HUES64 (cell line): ENCODE measurements around the gene TUBGCP6.

Experiments used
- H3K27ac ChIP-seq: 2 replicates; pipeline ENCODE4 v1.7.0; 2013; ENCODE audit warnings: low read depth, low read length, inconsistent platforms
- H3K27me3 ChIP-seq: 2 replicates; pipeline ENCODE4 v1.6.1; 2013; ENCODE audit warnings: mild to moderate bottlenecking, low read length; ENCODE audit not compliant: insufficient read depth
- H3K36me3 ChIP-seq: 2 replicates; pipeline ENCODE4 v1.6.1; 2013; ENCODE audit warnings: mild to moderate bottlenecking, low read length; ENCODE audit not compliant: insufficient read depth
- H3K4me1 ChIP-seq: 2 replicates; pipeline ENCODE4 v1.6.1; 2013; ENCODE audit warnings: mild to moderate bottlenecking, low read length, moderate library complexity; ENCODE audit not compliant: insufficient read depth
- H3K4me3 ChIP-seq: 2 replicates; pipeline ENCODE4 v1.5.1; 2013; ENCODE audit warnings: mild to moderate bottlenecking, low read length, moderate library complexity
- H3K9ac ChIP-seq: 2 replicates; pipeline ENCODE4 v1.6.1; 2013; ENCODE audit warnings: mild to moderate bottlenecking, low read depth, low read length
- H3K9me3 ChIP-seq: 2 replicates; pipeline ENCODE4 v1.6.1; 2013; ENCODE audit warnings: low read depth, low read length; ENCODE audit not compliant: insufficient read depth
- WGBS: fragments of 150-250, 120-280 bp; methylation state at CpG from one replicate; pipeline ENCODE4 v1.1.7; 2013; ENCODE audit warnings: missing lambda C conversion rate; 5-methylcytosine and 5-hydroxymethylcytosine counted together

TUBGCP6 gene

DNA sequence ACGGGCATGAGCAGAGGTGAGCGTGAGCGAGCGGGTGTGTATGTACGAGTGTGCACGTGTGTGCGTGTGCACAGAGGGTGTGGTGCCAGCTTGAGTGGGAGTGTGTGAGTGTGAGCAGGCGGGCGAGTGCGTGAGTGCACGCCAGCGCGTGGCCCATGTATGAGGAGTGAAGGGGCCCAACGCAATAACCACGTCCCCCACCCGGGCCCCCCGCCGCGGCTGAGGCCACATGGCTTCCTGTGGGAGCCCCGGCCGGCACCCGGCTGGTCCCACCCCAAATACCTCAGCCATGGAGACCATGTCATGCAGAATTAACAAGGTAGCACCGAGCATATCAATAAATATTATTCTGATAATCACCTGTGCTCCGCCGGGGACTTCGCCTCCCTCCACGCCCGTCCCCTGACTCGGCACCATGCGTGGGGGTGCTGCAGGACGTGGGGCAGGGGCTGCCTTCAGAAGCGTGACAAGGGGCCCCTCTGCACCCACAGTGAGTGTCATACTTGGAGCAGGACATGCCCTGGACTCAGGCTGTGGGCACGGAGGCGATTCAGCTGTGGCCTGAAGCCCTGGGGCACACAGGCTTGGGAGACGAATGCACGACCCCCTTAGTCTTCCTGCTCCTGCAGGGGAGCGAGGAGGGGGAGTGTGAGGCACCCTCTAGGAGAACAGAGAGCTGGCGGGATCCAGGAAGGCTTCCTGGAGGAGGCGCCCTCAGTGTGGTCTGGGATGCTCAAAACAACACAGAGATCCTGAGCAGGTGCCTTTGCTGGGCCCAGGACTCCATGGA is 64.7 kb downstream of the TUBGCP6 start:
- H3K36me3 ChIP-seq: no peaks in the 10 kb centered on the region

GRCh38 chr22:50178871-50179869 is 65.7 kb downstream of the TUBGCP6 start:
- Histone ChIP-seq H3K36me3 (no peaks in the 10 kb centered on the region), H3K4me3 (no peak overlapping the region), H3K9me3 (no peaks in the 10 kb centered on the region), H3K4me1 (peaks cover 3% of the 10 kb centered on the region), H3K27me3 (peaks cover 3% of the 10 kb centered on the region; the same call in 1 of the 2 replicates), H3K27ac (no peak overlapping the region), H3K9ac (no peak overlapping the region; the same call in 1 of the 2 replicates)
- WGBS: 93% methylated on average over 62 of the region's 64 CpGs

More for the DNA sequence above, 64.7 kb downstream of the TUBGCP6 start:
- no peak overlapping the region for H3K27ac ChIP-seq
- 95% methylated on average over 39 of the region's 39 CpGs for WGBS
- peaks cover 7% of the 10 kb centered on the region for H3K4me1 ChIP-seq
- H3K9me3 ChIP-seq: no peaks in the 10 kb centered on the region
- H3K4me3 ChIP-seq: no peak overlapping the region
- H3K9ac ChIP-seq: no peak overlapping the region
- H3K27me3 ChIP-seq: peaks cover 13% of the 10 kb centered on the region

DNA sequence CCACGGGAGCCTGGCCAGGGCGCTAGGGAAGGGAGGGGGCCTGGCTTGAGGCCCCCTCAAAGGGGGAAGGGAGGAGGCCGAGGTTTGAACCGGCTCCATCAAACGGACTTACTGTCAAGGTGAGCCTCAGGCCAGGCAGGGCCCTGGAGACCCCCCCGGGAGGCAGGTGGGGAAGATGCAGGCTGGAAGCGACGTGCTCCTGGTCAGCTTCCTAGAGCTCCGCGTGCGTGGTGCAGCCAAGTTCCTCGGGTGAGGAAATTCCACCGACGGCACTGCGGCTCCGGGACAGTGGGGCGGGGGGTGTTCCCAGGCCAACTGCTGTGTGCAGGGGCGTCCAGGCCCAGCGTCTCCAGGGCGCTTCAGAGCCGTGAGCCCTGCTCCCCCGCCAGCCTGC is 66.4 kb downstream of the TUBGCP6 start:
- Histone ChIP-seq H3K9me3 (no peaks in the 10 kb centered on the region), H3K4me1 (no peaks in the 10 kb centered on the region), H3K4me3 (no peak overlapping the region), H3K27me3 (no peaks in the 10 kb centered on the region), H3K36me3 (no peaks in the 10 kb centered on the region), H3K27ac (no peak overlapping the region), H3K9ac (no peak overlapping the region)
- WGBS: 90% methylated on average over 22 of the region's 22 CpGs

DNA sequence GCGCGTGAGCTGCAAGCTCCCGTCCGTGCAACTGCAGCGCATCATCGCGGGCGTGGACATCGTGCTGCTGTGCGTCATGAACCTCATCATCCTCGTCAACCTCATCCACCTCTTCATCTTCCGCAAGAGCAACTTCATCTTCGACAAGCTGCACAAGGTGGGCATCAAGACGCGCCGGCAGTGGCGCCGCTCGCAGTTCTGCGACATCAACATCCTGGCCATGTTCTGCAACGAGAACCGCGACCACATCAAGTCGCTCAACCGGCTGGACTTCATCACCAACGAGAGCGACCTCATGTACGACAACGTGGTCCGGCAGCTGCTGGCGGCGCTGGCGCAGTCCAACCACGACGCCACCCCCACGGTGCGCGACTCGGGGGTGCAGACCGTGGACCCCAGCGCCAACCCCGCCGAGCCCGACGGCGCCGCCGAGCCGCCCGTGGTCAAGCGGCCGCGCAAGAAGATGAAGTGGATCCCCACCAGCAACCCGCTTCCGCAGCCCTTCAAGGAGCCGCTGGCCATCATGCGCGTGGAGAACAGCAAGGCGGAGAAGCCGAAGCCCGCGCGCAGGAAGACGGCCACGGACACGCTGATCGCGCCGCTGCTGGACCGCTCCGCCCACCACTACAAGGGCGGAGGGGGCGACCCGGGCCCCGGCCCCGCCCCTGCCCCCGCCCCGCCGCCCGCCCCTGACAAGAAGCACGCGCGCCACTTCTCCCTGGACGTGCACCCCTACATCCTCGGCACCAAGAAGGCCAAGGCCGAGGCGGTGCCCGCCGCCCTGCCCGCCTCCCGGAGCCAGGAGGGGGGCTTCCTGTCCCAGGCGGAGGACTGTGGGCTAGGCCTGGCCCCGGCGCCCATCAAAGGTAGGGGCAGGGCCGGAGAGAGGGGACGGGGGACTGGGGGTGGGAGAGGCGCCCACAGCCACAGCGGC is 67.0 kb downstream of the TUBGCP6 start:
- Histone ChIP-seq H3K9ac (no peak overlapping the region), H3K4me3 (no peak overlapping the region), H3K4me1 (no peaks in the 10 kb centered on the region), H3K27me3 (no peaks in the 10 kb centered on the region), H3K9me3 (no peaks in the 10 kb centered on the region), H3K27ac (no peak overlapping the region), H3K36me3 (no peaks in the 10 kb centered on the region)
- 95% methylated on average over 98 of the region's 98 CpGs for WGBS

DNA sequence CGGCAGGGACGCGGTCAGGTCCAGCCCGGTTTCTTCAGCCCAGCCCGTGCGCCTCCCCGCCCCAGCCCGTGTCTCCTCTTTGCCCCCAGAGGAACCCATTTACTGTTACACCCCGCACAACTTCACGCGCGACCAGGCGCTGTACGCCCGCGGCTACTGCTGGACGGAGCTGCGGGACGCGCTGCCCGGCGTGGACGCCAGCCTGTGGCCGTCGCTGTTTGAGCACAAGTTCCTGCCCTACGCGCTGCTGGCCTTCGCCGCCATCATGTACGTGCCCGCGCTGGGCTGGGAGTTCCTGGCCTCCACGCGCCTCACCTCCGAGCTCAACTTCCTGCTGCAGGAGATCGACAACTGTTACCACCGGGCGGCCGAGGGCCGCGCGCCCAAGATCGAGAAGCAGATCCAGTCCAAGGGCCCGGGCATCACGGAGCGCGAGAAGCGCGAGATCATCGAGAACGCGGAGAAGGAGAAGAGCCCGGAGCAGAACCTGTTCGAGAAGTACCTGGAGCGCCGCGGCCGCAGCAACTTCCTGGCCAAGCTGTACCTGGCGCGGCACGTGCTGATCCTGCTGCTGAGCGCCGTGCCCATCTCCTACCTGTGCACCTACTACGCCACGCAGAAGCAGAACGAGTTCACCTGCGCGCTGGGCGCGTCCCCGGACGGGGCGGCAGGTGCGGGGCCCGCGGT is 67.8 kb downstream of the TUBGCP6 start:
- Histone ChIP-seq H3K4me3 (no peak overlapping the region), H3K9me3 (no peaks in the 10 kb centered on the region), H3K9ac (no peak overlapping the region), H3K4me1 (no peaks in the 10 kb centered on the region), H3K27me3 (peaks cover under 1% of the 10 kb centered on the region), H3K36me3 (no peaks in the 10 kb centered on the region), H3K27ac (no peak overlapping the region)
- WGBS: 96% methylated on average over 76 of the region's 76 CpGs

DNA sequence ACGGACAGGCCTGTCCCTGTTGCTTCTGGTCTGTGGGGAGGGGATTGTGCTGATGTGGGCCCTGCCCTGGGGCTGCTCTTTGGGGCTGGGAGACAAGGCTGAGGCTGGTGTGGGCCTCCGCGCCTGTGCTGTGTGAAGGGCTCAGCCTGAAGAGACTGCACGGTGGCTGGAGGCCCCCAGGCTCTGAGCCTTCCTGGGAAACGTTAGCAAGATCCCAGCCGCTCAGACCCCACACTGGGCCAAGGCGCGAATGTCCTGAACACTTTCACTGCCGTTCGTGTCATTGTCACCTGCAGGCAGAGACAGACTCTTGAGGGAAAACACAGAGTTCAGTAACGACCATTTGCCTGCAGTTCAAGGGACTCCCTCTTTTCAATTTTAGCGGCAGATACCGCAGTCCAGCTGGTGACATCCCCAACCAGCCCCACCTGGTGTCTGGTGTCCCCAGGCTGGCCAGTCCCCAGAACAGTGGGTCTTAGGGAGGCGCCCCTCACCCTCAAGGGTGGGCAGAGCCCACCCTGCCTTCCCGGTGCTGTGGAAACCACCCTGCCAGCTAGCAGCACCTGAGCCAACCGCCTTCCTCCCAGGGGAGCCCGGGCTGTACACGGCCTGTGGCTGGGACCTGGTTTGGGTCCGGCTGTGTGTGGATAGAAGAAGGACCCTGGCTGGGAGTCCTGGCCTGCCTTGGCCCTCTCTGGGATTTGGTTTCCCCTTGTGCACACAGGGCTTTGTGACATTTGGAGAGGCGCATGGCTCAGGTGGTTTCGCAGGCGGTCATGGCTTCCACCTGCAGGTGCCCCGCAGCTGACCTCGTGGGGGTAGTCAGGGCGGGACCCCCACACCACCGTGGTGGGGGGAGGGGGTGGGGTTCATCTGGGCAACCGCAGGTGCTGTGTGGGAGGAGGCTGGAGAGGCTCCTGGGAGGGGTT is 68.6 kb downstream of the TUBGCP6 start:
- 91% methylated on average over 27 of the region's 27 CpGs for whole genome bisulfite sequencing
- Histone ChIP-seq H3K9me3 (no peaks in the 10 kb centered on the region), H3K36me3 (no peaks in the 10 kb centered on the region), H3K27ac (no peak overlapping the region), H3K4me1 (peaks cover 1% of the 10 kb centered on the region; the same call in 1 of the 2 replicates), H3K4me3 (no peak overlapping the region), H3K9ac (no peak overlapping the region), H3K27me3 (peaks cover 9% of the 10 kb centered on the region)

DNA sequence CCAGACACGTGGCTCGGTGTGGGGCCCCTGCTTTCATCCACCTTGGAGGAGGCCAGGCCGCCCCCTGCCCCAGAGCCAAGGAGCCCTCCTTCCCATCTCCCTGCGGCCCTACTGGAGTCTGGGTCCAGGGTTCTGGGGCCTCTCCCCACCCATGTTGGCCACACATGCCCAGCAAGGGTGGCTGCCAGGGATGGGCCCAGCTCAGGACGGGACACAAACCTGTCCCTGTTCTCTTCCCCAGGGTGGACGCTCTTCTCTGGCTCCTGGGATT is 69.7 kb downstream of the TUBGCP6 start:
- no peaks in the 10 kb centered on the region for H3K36me3 ChIP-seq
- WGBS: 87% methylated on average over 5 of the region's 6 CpGs
- H3K27ac ChIP-seq: no peak overlapping the region
- no peaks in the 10 kb centered on the region for H3K9me3 ChIP-seq
- no peak overlapping the region for H3K9ac ChIP-seq
- no peak overlapping the region for H3K4me3 ChIP-seq
- H3K27me3 ChIP-seq: peaks cover 15% of the 10 kb centered on the region
- H3K4me1 ChIP-seq: peaks cover 3% of the 10 kb centered on the region; the same call in 1 of the 2 replicates

DNA sequence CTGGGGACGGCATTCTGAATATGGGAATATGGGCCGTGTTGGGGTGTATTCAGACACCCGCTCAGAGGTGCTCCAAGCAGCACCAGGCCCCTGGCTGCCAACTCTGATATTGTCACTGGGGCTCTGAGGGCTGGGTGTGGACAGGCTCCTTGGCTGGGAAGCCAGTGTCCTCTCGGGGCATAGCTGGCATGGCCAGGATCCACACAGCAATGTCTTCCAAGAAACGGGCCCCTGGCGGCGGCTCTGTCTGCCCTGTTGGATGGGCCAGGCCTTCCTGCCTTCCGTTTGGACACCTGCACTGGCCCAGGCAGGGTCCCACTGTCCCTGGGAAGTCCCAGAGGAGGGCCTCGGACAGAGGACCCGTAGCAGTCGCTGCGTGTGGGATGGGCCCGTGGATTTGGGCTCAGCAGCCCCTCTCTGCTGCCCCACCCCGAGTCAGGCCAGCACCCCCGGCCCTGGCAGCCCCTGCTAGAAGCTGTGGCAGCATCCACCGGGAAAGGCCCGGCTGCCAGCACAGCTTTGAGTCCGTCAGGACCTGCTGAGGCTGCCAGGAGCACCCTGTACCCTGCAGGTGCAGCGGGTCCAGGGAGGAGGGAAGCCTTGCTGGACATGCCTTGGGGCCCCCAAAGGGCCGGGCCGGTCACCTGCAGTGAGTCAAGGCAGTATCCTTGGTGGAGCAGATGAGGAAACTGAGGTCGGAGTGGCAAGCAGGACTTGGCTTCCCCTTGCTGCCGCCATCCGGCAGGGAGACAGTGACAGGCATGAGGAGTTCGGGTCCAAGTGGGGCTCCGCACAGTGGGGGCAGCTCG is 70.2 kb downstream of the TUBGCP6 start:
- H3K9me3 ChIP-seq: no peaks in the 10 kb centered on the region
- H3K4me1 ChIP-seq: peaks cover 3% of the 10 kb centered on the region; the same call in 1 of the 2 replicates
- no peak overlapping the region for H3K27ac ChIP-seq
- H3K4me3 ChIP-seq: no peak overlapping the region
- H3K27me3 ChIP-seq: peaks cover 17% of the 10 kb centered on the region
- H3K36me3 ChIP-seq: no peaks in the 10 kb centered on the region
- 92% methylated on average over 27 of the region's 27 CpGs for WGBS
- no peak overlapping the region for H3K9ac ChIP-seq

DNA sequence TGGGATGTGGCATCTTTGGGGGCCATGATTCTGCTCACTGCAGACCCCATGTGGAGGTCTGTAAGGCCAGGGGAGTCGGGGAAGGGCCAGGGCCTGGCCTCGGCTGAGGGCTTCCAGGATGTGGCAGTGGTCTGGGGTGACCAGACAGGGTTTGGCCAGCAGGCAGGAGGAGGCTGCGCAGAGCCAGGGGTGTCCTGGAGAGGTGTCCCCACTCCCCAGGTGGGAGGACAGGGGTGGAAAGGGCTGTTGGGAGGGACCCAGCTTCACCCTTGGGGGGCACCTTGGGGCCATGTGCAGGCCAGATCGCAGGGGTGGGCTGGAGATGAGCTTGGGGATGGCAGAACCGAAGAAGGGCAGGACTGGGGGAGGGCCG is 70.9 kb downstream of the TUBGCP6 start:
- Histone ChIP-seq H3K9ac (no peak overlapping the region), H3K4me3 (no peak overlapping the region), H3K27me3 (peaks cover 23% of the 10 kb centered on the region), H3K4me1 (peaks cover 3% of the 10 kb centered on the region; the same call in 1 of the 2 replicates), H3K36me3 (no peaks in the 10 kb centered on the region), H3K9me3 (no peaks in the 10 kb centered on the region), H3K27ac (no peak overlapping the region)
- 95% methylated on average over 6 of the region's 6 CpGs for WGBS
